HEK293T (cell line): ENCODE data around the gene TSHR.

Experiments
- BHLHE40 ChIP-seq: fragments of 450-650 bp; IDR thresholded peaks from 2 replicates; pipeline ENCODE4 v1.6.1; 2016; ENCODE audit warnings: mild to moderate bottlenecking, moderate library complexity, borderline replicate concordance
- FOXA1 ChIP-seq: fragments of 450-650 bp; IDR thresholded peaks from 2 replicates; pipeline ENCODE4 v1.6.1; 2016; ENCODE audit warnings: mild to moderate bottlenecking
- FOXK2 ChIP-seq: fragments of 450-650 bp; IDR thresholded peaks from 2 replicates; pipeline ENCODE4 v1.6.1; 2016; ENCODE audit warnings: mild to moderate bottlenecking
- L3MBTL2 ChIP-seq: fragments of 450-650 bp; conservative IDR thresholded peaks from 2 replicates; pipeline ENCODE4 v1.6.1; 2016; ENCODE audit warnings: mild to moderate bottlenecking
- NFRKB ChIP-seq: fragments of 450-650 bp; IDR thresholded peaks from 2 replicates; pipeline ENCODE4 v1.6.1; 2016; ENCODE audit warnings: mild to moderate bottlenecking, moderate library complexity
- SP1 ChIP-seq: fragments of 450-650 bp; IDR thresholded peaks from 2 replicates; pipeline ENCODE4 v1.6.1; 2017
- SUZ12 ChIP-seq: fragments of 450-650 bp; IDR thresholded peaks from 2 replicates; pipeline ENCODE4 v1.6.1; 2016; ENCODE audit warnings: mild to moderate bottlenecking
- TARDBP ChIP-seq: fragments of 450-650 bp; IDR thresholded peaks from 2 replicates; pipeline ENCODE4 v1.6.1; 2016

- TF ChIP-seq NFRKB, result no peak
- no peak for TF ChIP-seq SP1
- no peak for TF ChIP-seq L3MBTL2
- TF ChIP-seq FOXK2, result no peak
- TF ChIP-seq SUZ12, result no peak
- no peak for TF ChIP-seq FOXA1
- TF ChIP-seq BHLHE40, result no peak
- TF ChIP-seq TARDBP, result no peak
These were observed 49.1 kb upstream of the TSHR start for GRCh38 chr14:80906336-80906735.
